Measurements from ENCODE around the gene SOX30. TPM values are rescaled to one million over a fixed set of nuclear protein-coding genes. Genes with fewer than 3 reads are reported as not detected.
"Not testable (repeated sequence)": the region's sequence is repeated elsewhere in the genome, so short reads cannot be mapped to it uniquely, and the experiment has no call there.

The SOX30 gene
- total RNA-seq (2014; rRNA removed; shearing (Covaris generic); ENCODE audit: low replicate concordance): not detected in 2 replicates

- Histone ChIP-seq H3K79me2 (ENCODE audit: low read length) (no peaks in the 10 kb centered on the region), H3K27me3 (ENCODE audit: low read length) (no peaks in the 10 kb centered on the region; the same call in 1 of the 2 replicates), H3K4me2 (ENCODE audit: low read depth, low read length, poor library complexity, severe bottlenecking) (peak within 1 kb of the TSS; percentile 73)
Measured at GRCh38 chr5:157652377-157652692, at the start of gene SOX30. TSS of gene SOX30 (minus strand) at chr5:157652438. CDS start at chr5:157652078, 360 bp downstream.

DNA sequence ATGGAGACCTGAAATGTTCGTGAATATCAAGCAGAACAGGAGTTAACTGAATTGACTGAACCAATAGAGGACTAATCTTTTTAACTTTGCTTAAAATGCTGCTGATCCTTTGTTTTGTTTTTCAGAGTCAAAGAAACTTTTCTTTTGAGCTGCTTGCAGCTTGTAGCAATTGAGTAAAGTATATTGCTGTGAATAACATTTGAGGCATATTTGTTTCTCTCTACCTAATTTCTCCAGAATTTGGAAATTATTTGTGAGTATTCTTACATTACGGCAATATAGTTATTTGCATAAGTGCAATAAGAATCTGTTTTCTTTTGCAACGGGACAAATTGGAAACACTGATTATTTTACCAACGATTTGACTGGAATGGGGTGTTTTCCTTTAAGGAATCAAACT, 46.4 kb upstream of the SOX30 start:
- not testable (repeated sequence) for H4K20me1 ChIP-seq (ENCODE audit: insufficient read depth, low read depth, low read length); H3K9me2 ChIP-seq (replicated peaks; ENCODE audit: insufficient read depth, low read length); H3K27ac ChIP-seq (ENCODE audit: low read length); H3K9ac ChIP-seq (ENCODE audit: low read length); H3K4me3 ChIP-seq (ENCODE audit: low read length); H3K4me1 ChIP-seq (ENCODE audit: low read length); H3K4me2 ChIP-seq (ENCODE audit: low read depth, low read length, poor library complexity, severe bottlenecking); H3K9me3 ChIP-seq (ENCODE audit: low read length); DNase-seq; H2AFZ ChIP-seq (ENCODE audit: low read length); H3K79me2 ChIP-seq (ENCODE audit: low read length); H3K36me3 ChIP-seq (ENCODE audit: insufficient read depth, low read length); H3K27me3 ChIP-seq (ENCODE audit: low read length)

More at GRCh38 chr5:157652377-157652692, at the start of gene SOX30:
- peaks cover 9% of the 10 kb centered on the region for H3K4me1 ChIP-seq (ENCODE audit: low read length)
- H3K9ac ChIP-seq (ENCODE audit: low read length): peak within 1 kb of the TSS; percentile 50
- H3K27ac ChIP-seq (ENCODE audit: low read length): no peak within 1 kb of the TSS
- H3K36me3 ChIP-seq (ENCODE audit: insufficient read depth, low read length): no peaks in the 10 kb centered on the region
- H4K20me1 ChIP-seq (ENCODE audit: insufficient read depth, low read depth, low read length): no peaks in the 10 kb centered on the region
- no peaks in the 10 kb centered on the region for H3K9me3 ChIP-seq (ENCODE audit: low read length)
- DNase-seq: no peak
- peak within 1 kb of the TSS; percentile 56; the same call in 1 of the 2 replicates for H3K4me3 ChIP-seq (ENCODE audit: low read length)
- no peaks in the 10 kb centered on the region for H3K9me2 ChIP-seq (replicated peaks; ENCODE audit: insufficient read depth, low read length)
- peak within 1 kb of the TSS; percentile 94 for H2AFZ ChIP-seq (ENCODE audit: low read length)

GRCh38 chr5:157696154-157696553, 43.9 kb upstream of the SOX30 start:
- not testable (repeated sequence) for DNase-seq; H2AFZ ChIP-seq (ENCODE audit: low read length); H3K79me2 ChIP-seq (ENCODE audit: low read length); H3K27me3 ChIP-seq (ENCODE audit: low read length); H3K4me2 ChIP-seq (ENCODE audit: low read depth, low read length, poor library complexity, severe bottlenecking); H3K36me3 ChIP-seq (ENCODE audit: insufficient read depth, low read length); H3K4me1 ChIP-seq (ENCODE audit: low read length); H4K20me1 ChIP-seq (ENCODE audit: insufficient read depth, low read depth, low read length); H3K27ac ChIP-seq (ENCODE audit: low read length); H3K4me3 ChIP-seq (ENCODE audit: low read length); H3K9me2 ChIP-seq (replicated peaks; ENCODE audit: insufficient read depth, low read length); H3K9me3 ChIP-seq (ENCODE audit: low read length); H3K9ac ChIP-seq (ENCODE audit: low read length)

DNA sequence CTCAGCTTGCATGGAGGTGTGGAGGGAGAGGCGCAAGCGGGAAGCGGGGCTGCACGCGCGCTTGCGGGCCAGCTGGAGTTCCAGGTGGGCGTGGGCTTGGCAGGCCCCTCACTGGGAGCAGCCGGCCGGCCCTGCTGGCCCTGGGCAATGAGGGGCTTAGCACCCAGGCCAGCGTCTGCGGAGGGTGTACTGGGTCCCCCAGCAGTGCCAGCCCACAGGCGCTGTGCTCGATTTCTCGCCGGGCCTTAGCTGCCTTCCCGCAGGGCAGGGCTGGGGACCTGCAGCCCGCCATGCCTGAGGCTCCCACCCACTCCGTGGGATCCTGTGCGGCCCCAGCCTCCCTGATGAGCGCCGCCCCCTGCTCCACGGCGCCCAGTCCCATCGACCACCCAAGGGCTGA, 41.6 kb upstream of the SOX30 start:
- not testable (repeated sequence) for H3K79me2 ChIP-seq (ENCODE audit: low read length); H3K27me3 ChIP-seq (ENCODE audit: low read length); H3K4me3 ChIP-seq (ENCODE audit: low read length); DNase-seq; H3K9ac ChIP-seq (ENCODE audit: low read length); H4K20me1 ChIP-seq (ENCODE audit: insufficient read depth, low read depth, low read length); H3K4me1 ChIP-seq (ENCODE audit: low read length); H2AFZ ChIP-seq (ENCODE audit: low read length); H3K27ac ChIP-seq (ENCODE audit: low read length); H3K9me3 ChIP-seq (ENCODE audit: low read length); H3K9me2 ChIP-seq (replicated peaks; ENCODE audit: insufficient read depth, low read length); H3K36me3 ChIP-seq (ENCODE audit: insufficient read depth, low read length); H3K4me2 ChIP-seq (ENCODE audit: low read depth, low read length, poor library complexity, severe bottlenecking)

DNA sequence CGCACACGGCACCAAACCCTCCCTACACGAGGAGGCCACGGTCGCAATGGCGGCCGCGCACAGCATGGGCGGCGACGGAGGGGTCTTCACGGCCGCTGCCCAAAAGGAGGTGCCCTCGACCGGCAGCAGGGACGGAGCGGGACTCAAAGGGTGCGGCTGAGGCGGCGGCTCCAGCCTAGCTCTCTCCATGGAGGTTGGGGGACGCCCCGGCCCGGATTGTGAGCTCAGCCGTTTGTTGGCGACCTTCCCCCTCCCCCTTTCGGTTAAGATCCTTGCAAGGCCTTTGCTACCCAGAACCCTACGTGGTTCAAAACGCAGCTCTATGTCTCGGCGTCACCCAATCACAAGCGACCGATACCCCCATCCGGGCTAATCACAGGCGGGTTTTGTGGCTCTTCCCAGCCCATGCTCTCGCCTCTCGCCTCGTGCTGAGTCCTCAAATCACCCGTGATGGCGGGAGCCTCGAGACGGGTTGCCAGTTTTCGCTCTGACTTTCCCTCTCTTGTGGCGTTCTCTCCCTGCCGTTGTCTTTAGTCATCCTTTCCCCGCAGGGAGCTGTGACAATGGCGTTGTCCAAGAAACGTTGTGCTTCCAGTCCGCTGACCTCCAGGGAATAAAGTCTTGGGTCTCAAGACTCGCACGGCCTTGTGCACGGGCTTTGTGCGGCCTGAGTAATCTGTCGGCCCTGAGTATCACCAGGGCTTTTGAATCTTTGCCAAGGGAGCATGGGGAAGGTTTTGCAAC, 38.6 kb upstream of the SOX30 start:
- H3K27me3 ChIP-seq (ENCODE audit: low read length): no peaks in the 10 kb centered on the region
- H3K79me2 ChIP-seq (ENCODE audit: low read length): no peaks in the 10 kb centered on the region
- H2AFZ ChIP-seq (ENCODE audit: low read length): no peak overlapping the region
- H3K9ac ChIP-seq (ENCODE audit: low read length): no peak overlapping the region
- no peaks in the 10 kb centered on the region for H4K20me1 ChIP-seq (ENCODE audit: insufficient read depth, low read depth, low read length)
- no peaks in the 10 kb centered on the region for H3K36me3 ChIP-seq (ENCODE audit: insufficient read depth, low read length)
- DNase-seq: no peak
- H3K4me3 ChIP-seq (ENCODE audit: low read length): no peak overlapping the region
- no peaks in the 10 kb centered on the region for H3K9me2 ChIP-seq (replicated peaks; ENCODE audit: insufficient read depth, low read length)
- no peak overlapping the region for H3K27ac ChIP-seq (ENCODE audit: low read length)
- H3K4me2 ChIP-seq (ENCODE audit: low read depth, low read length, poor library complexity, severe bottlenecking): no peak overlapping the region
- H3K4me1 ChIP-seq (ENCODE audit: low read length): no peaks in the 10 kb centered on the region
- H3K9me3 ChIP-seq (ENCODE audit: low read length): no peaks in the 10 kb centered on the region

- no peak overlapping the region for H3K27ac ChIP-seq (ENCODE audit: low read length)
- H3K4me1 ChIP-seq (ENCODE audit: low read length): no peaks in the 10 kb centered on the region
- H3K9me3 ChIP-seq (ENCODE audit: low read length): no peaks in the 10 kb centered on the region
- H3K27me3 ChIP-seq (ENCODE audit: low read length): no peaks in the 10 kb centered on the region
- H3K4me2 ChIP-seq (ENCODE audit: low read depth, low read length, poor library complexity, severe bottlenecking): no peak overlapping the region
- H3K4me3 ChIP-seq (ENCODE audit: low read length): no peak overlapping the region
- H4K20me1 ChIP-seq (ENCODE audit: insufficient read depth, low read depth, low read length): no peaks in the 10 kb centered on the region
- H3K79me2 ChIP-seq (ENCODE audit: low read length): no peaks in the 10 kb centered on the region
- no peaks in the 10 kb centered on the region for H3K9me2 ChIP-seq (replicated peaks; ENCODE audit: insufficient read depth, low read length)
- H3K36me3 ChIP-seq (ENCODE audit: insufficient read depth, low read length): no peaks in the 10 kb centered on the region
- no peak for DNase-seq
- H2AFZ ChIP-seq (ENCODE audit: low read length): no peak overlapping the region
- H3K9ac ChIP-seq (ENCODE audit: low read length): no peak overlapping the region
Measured at GRCh38 chr5:157689942-157690689, 37.9 kb upstream of the SOX30 start.

GRCh38 chr5:157687198-157687554, 34.9 kb upstream of the SOX30 start:
- no peak overlapping the region for H3K27ac ChIP-seq (ENCODE audit: low read length)
- H3K4me2 ChIP-seq (ENCODE audit: low read depth, low read length, poor library complexity, severe bottlenecking): no peak overlapping the region
- no peaks in the 10 kb centered on the region for H3K27me3 ChIP-seq (ENCODE audit: low read length)
- H3K9me3 ChIP-seq (ENCODE audit: low read length): no peaks in the 10 kb centered on the region
- H3K9ac ChIP-seq (ENCODE audit: low read length): no peak overlapping the region
- H3K4me3 ChIP-seq (ENCODE audit: low read length): no peak overlapping the region
- no peaks in the 10 kb centered on the region for H4K20me1 ChIP-seq (ENCODE audit: insufficient read depth, low read depth, low read length)
- H3K4me1 ChIP-seq (ENCODE audit: low read length): no peaks in the 10 kb centered on the region
- no peaks in the 10 kb centered on the region for H3K36me3 ChIP-seq (ENCODE audit: insufficient read depth, low read length)
- no peak overlapping the region for H2AFZ ChIP-seq (ENCODE audit: low read length)
- no peaks in the 10 kb centered on the region for H3K79me2 ChIP-seq (ENCODE audit: low read length)
- no peaks in the 10 kb centered on the region for H3K9me2 ChIP-seq (replicated peaks; ENCODE audit: insufficient read depth, low read length)
- no peak for DNase-seq

GRCh38 chr5:157686276-157687197, 34.3 kb upstream of the SOX30 start:
- H3K27ac ChIP-seq (ENCODE audit: low read length); H3K79me2 ChIP-seq (ENCODE audit: low read length); H3K4me3 ChIP-seq (ENCODE audit: low read length); DNase-seq; H3K4me1 ChIP-seq (ENCODE audit: low read length); H3K9me3 ChIP-seq (ENCODE audit: low read length); H3K4me2 ChIP-seq (ENCODE audit: low read depth, low read length, poor library complexity, severe bottlenecking); H3K36me3 ChIP-seq (ENCODE audit: insufficient read depth, low read length); H3K27me3 ChIP-seq (ENCODE audit: low read length); H2AFZ ChIP-seq (ENCODE audit: low read length); H3K9ac ChIP-seq (ENCODE audit: low read length); H4K20me1 ChIP-seq (ENCODE audit: insufficient read depth, low read depth, low read length); H3K9me2 ChIP-seq (replicated peaks; ENCODE audit: insufficient read depth, low read length): not testable (repeated sequence)
